NCI-H1092 (cell line): ENCODE results near the gene SPATA31C1.
"Not testable (repeated sequence)": the region's sequence is repeated elsewhere in the genome, so short reads cannot be mapped to it uniquely, and the experiment has no call there.

Source experiments
- DNase-seq: peaks from one replicate; lab custom pipeline; 2025; lab: John Stamatoyannopoulos, UW

SPATA31C1 gene

DNA sequence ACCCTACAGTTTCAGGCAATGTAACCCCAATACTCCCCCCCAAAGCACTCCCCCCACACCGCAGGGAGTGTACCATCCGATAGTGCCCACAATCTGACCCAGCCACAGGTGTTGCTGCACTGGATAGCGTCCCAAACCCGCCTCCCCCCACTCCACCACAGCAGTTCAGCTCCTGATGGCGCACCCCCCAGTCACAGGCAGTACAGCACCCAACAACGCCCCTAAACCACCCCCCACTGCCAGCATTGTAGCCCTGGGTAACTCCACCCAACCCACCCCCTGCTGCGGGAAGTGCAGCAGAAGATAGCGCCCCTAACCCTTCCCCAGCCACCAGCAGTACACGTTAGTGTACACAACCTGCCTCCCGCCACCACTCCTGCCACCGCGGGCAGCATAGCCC is 20.6 kb downstream of the SPATA31C1 start:
- not testable (repeated sequence) for DNase-seq

DNA sequence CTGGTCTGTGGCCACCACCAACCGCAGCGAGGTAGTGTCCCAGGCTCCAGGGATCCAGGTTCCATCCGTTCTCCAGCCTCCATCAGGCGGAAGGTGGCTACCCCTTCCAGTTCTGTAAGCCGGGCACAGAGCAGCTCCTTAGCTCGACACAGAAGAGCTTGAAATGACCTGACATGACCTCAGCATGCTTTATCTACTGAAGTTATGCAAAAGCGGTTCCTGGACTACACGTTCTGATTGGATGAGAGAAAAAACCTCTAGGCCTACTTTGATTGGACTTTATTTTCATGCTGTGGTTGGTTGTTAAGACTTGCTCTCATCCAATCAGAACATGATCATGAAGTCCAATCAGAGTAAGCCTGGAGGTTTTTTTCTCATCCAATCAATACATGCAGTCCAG is 21.3 kb downstream of the SPATA31C1 start:
- DNase-seq = not testable (repeated sequence)

DNA sequence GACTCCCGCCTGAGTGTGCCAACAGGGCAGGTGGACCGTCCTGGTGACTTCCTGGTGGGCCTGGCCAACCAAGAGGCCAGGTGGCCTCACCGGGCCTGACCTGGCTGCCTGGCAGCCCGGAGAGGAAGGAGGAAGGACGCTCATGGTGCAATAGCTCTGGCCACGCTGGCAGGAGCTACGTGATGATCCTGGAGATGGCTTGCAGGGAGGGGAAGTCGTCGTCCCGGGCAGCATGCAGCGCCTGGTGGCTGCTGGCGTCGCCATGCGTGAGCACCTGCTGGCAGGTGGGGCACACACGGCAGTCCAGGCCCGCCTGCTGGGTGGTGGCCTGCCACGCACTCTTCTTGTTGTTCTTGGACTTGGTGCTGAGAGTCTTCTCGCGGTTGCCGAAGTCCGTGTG is 26.3 kb downstream of the SPATA31C1 start:
- DNase-seq = no peak

GRCh38 chr9:87944682-87945081 is 26.9 kb downstream of the SPATA31C1 start:
- DNase-seq = no peak

DNA sequence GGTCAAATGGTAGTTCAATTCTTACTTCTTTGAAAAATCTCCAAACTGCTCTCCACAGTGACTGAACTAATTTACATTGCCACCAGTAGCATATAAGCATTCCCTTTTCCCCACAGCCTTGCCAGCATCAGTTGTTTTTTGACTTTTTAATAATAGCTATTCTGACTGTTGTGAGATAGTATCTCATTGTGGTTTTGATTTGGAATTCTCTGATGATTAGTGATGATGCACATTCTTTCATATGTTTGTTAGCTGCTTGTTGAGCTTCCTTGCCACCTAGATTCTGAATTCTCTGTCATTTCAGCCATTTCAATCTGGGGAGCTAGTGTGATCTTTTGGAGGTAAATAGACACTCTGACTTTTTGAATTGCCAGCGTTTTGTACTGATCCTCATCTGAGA is 32.5 kb downstream of the SPATA31C1 start:
- DNase-seq = no peak

GRCh38 chr9:87950765-87951488 is 33.2 kb downstream of the SPATA31C1 start:
- peak; percentile 1 for DNase-seq

- DNase-seq = no peak
Observed at GRCh38 chr9:87954230-87954629, 36.5 kb downstream of the SPATA31C1 start.

GRCh38 chr9:87957839-87958238 is 40.1 kb downstream of the SPATA31C1 start:
- no peak for DNase-seq

- DNase-seq = no peak
Observed at GRCh38 chr9:87958591-87958990, 40.8 kb downstream of the SPATA31C1 start.

DNA sequence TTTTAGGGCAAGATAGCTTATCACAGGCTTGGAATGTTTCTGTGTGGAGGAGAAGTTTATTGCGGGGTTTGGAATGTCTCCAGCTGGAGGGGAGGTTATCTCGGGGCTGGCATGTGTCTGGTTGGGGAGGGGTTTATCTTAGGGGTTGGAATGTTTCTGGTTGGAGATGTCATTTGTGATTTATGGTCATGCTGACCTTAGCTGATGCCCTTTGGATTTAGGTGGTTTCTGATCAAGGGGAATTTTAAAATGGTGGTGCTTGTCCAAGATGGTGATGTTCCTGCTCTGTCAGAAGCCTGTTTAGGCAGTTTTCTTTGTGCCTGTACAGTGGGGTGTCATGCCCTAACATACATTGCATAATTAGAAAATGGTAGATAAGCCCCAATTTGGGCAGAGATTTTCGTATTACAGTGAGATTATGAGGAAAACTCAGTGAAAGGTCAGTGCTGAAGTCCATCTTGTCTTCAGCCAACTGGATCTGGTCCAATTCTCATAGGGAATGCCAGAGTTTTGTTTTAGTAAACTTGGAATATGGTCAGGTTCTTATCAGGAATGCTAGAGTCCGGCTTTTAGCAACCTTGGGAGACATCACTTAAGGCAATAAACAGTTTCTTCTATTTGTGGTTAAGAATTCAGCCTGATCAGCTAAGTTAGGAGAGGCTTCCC is 42.3 kb downstream of the SPATA31C1 start:
- no peak for DNase-seq

- no peak for DNase-seq
Observed at GRCh38 chr9:87963770-87964169, 46.0 kb downstream of the SPATA31C1 start.

DNA sequence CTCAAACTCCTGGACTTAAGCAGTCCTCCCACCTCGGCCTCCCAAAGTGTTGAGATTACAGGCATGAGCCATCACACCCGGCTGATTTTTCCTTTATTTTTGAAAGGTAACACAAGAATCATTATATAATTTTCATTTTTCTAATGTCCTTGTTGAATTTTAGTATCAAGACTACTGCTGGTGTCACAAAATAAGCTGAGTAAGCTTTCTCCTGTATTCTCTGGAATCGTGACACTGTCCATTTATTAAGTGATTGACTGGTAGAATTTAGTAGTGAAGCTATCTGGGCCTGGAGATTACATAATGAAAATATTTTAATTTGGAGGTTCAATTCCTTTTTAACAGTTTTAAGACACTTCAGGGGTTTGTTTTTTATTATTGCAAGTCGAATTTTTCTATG is 47.1 kb downstream of the SPATA31C1 start:
- DNase-seq = no peak

GRCh38 chr9:87968155-87968554 is 50.4 kb downstream of the SPATA31C1 start:
- no peak for DNase-seq

- no peak for DNase-seq
Observed at GRCh38 chr9:87970602-87971001, 52.8 kb downstream of the SPATA31C1 start.

- no peak for DNase-seq
Observed at GRCh38 chr9:87973122-87973521, 55.4 kb downstream of the SPATA31C1 start.
